Right hindlimb (tissue), 1 donor: ENCODE results near the gene SPARCL1.
A peak's percentile ranks its signal among the peaks of the same experiment; 100 is the strongest.
"Not testable (repeated sequence)": the region's sequence is repeated elsewhere in the genome, so short reads cannot be mapped to it uniquely, and the experiment has no call there.

Experiments
- DNase-seq: peaks from one replicate; pipeline ENCODE4 v3.0.0-alpha.2; 2018

The SPARCL1 gene

DNA sequence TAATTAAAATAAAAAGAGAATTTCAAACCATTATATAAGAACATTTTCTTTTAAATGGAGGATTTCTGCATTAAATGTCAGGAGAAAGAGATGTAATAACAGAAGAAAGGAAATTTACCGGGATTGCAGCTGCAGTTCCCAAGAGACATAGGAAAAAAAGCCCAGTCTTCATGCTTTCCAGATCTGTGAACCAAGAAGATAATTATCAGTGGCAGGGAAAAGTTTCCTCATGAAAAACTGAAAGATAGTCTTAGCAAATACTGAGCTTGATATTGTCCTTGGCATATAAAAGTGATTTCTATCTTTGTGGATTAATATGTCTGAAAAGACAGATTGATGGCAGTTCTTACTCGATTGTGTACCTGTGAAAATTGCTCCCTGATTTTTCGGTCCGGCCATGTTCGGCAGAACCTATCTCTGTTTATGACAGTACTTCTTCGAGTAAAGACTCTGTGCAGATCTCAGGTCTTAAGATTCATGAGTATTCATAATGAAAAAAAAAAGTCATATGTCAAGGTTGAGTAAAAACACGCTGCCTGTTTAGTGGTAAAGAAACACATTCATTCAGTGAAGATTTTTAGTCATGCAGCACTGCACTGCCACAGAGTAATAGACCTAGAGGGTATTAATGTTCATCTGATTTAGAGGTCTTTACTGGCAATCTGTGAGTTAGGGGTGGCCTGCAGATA, 29.6 kb downstream of the SPARCL1 start:
- no peak for DNase-seq

GRCh38 chr4:87498446-87498900, 30.7 kb downstream of the SPARCL1 start:
- peak; percentile 45 for DNase-seq

GRCh38 chr4:87497578-87497977, 31.6 kb downstream of the SPARCL1 start:
- no peak for DNase-seq

GRCh38 chr4:87497159-87497558, 32.0 kb downstream of the SPARCL1 start:
- DNase-seq = no peak

DNA sequence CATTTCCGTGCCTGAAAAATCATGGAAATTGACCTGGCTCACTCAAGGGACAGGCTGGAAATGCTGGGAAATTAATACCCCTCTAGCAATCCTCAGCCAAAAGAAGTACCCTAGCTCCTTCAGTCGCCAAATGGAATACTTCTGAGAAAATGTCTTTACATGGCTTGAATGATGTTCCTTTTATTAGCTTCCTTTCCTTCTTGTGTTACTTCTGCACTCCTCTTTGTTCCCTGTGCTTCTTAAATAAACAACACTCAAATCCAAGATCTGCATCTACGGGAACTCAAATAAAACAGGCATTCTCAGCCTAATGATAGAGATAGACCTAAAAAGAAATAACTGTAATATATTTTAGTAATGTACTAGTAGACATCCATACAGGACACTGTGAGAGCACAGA, 36.1 kb downstream of the SPARCL1 start:
- no peak for DNase-seq

GRCh38 chr4:87491851-87492250, 37.3 kb downstream of the SPARCL1 start:
- not testable (repeated sequence) for DNase-seq

DNA sequence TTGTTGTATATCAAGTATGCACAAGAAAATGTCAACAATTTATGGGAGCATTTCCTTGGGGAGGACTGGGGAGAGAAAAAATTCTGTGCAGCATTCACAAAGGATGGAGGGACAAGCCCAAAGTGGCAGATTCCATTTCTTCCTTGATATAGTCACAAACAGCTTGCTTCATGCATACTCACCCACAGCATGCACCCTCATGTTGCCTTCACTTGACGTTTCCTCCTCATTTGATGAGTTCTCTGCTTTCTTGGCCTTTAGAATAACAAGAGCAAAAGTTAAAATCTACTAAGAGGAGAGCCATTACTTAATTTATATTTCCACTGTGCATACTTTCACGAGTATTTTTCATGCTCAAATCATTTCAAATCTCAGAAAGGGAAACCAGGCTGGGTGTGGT, 37.7 kb downstream of the SPARCL1 start:
- no peak for DNase-seq

- no peak for DNase-seq
These were observed 38.4 kb downstream of the SPARCL1 start for GRCh38 chr4:87490664-87491369.

GRCh38 chr4:87489678-87490077, 39.5 kb downstream of the SPARCL1 start:
- DNase-seq = peak; percentile 38

DNA sequence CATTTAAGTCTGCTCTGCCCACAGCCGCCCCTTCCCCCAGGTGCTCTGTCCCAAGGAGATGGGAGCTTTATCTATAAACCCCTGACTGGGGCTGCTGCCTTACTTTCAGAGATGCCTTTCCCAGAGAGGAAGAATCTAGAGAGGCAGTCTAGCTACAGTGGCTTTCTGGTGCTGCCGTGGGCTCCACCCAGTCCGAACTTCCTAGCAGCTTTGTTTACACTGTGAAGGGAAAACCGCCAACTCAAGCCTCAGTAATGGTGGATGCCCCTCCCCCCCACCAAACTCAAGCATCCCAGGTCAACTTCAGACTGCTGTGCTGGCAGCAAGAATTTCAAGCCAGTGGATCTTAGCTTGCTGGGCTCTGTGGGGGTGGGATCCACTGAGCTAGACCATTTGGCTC, 40.5 kb downstream of the SPARCL1 start:
- not testable (repeated sequence) for DNase-seq

- DNase-seq = not testable (repeated sequence)
These were observed 45.9 kb downstream of the SPARCL1 start for GRCh38 chr4:87483247-87483646.

- DNase-seq = no peak
These were observed 47.8 kb downstream of the SPARCL1 start for GRCh38 chr4:87481377-87481776.

GRCh38 chr4:87478732-87479250, 50.4 kb downstream of the SPARCL1 start:
- no peak for DNase-seq

- DNase-seq = no peak
These were observed 52.2 kb downstream of the SPARCL1 start for GRCh38 chr4:87476934-87477333.

DNA sequence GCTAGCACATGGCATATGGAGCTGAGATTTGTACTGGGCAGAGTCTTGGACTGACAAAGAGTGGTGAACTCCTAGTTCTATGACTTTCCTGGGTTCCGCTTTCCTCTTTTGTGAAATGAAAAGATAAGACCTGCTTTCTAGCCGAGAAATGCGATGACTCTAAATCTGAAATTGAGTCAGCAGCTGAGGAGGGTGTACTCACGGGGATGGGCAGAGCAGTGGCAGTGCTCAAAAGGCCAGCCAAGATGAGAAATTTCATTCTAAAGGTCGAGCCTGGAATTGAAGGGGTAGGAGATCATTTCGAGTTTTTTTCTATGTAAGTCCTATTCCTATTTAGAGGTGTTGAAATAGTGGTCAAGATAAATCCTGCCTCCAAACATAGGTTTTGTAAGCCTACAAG, 59.8 kb downstream of the SPARCL1 start:
- no peak for DNase-seq

DNA sequence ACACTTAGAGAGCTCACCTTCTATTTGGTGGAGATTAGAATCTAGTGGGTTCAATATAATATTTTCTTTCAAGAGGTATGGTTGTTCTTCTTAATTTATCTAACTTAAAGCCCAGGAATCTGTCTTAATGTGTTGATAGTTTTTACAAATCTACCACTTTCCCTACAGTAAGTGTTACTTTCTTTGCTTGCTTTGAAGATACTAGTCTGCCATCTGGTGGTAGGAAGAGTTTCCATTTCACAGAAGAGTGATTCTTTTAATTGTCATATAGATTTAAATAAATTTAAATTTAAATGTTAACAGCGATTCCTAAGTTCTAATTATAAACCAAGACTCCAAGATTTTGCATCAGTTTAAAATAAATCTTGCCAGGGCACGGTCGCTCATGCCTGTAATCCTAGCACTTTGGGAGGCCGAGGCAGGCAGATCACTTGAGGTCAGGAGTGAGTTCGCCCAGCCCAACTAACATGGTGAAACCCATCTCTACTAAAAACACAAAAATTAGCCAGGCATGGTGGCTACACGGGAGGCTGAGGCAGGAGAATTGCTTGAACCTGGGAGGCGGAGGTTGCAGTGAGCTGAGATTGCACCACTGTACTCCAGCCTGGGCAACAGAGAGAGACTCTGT, 63.3 kb downstream of the SPARCL1 start:
- no peak for DNase-seq

DNA sequence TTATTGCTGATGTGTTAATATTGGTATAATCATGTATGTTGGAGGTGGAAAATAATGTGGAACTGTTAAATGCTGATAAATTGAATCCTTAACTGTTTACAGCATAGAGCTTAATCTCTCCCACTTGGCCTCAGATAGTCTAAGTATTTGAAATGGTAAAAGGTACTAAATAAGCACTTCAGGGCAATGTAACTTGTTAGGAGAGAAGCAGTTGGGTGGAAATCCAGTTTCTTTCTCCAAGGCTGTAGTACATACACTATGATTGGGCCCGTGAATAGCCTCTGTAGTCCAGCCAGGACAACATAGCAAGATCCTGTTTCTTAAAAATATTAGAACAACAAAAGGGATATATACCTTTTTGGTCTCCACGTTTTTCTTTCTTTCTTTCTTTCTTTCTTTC, 67.1 kb downstream of the SPARCL1 start:
- no peak for DNase-seq

GRCh38 chr4:87461281-87461700, 67.9 kb downstream of the SPARCL1 start:
- DNase-seq = no peak

- DNase-seq = no peak
These were observed 70.3 kb downstream of the SPARCL1 start for GRCh38 chr4:87458913-87459312.

DNA sequence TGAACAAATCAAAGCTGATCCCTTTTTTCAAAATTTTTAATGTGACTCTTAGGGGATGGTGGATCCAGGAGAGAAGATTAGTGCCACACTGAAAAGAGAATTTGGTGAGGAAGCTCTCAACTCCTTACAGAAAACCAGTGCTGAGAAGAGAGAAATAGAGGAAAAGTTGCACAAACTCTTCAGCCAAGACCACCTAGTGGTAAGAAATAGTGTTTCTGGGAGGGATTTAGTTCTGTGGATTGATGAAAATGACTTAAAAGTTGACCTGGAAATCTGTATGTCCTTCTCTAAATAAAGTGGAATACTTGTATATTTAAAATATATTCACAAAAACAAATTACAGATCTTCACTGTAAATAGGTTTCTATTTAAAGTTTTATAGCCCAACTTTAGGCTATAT, 77.6 kb downstream of the SPARCL1 start:
- DNase-seq = no peak

DNA sequence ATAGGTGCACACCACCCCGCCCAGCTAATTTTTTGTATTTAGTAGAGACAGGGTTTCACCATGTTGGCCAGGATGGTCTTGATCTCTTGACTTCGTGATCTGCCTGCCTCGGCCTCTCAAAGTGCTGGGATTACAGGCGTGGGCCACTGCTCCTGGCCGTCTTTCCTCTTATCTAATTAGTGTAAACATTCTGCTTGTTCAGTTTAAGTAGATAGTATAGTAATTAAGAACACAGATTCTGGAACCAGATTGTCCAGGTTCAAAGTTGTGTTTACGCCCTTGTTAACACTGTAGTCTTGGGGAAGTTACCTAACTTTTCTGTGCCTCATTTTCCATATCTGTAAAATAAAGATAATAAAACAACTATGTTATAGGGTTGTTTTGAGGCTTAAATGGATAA, 82.8 kb downstream of the SPARCL1 start:
- DNase-seq = not testable (repeated sequence)

GRCh38 chr4:87445964-87446363, 83.2 kb downstream of the SPARCL1 start:
- no peak for DNase-seq

- DNase-seq = no peak
These were observed 84.4 kb downstream of the SPARCL1 start for GRCh38 chr4:87444741-87445140.

GRCh38 chr4:87442889-87443288, 86.3 kb downstream of the SPARCL1 start:
- DNase-seq = no peak
